Stimulated activated CD8-positive, alpha-beta memory T cell treated with anti-CD3 and anti-CD28 coated beads, Interleukin-15, amount 100 ng/mL, for 4 hours (primary cell): ENCODE data around the gene SNRNP200.
A peak's percentile ranks its signal among the peaks of the same experiment; 100 is the strongest.
"Not testable (repeated sequence)": the region's sequence is repeated elsewhere in the genome, so short reads cannot be mapped to it uniquely, and the experiment has no call there.

Experiments used
- DNase-seq, 2 donors: peaks; one replicate each; pipeline ENCODE4 v3.0.0-alpha.2; 2020; ENCODE audit warnings: low read depth in 2 of 2

Gene SNRNP200

DNA sequence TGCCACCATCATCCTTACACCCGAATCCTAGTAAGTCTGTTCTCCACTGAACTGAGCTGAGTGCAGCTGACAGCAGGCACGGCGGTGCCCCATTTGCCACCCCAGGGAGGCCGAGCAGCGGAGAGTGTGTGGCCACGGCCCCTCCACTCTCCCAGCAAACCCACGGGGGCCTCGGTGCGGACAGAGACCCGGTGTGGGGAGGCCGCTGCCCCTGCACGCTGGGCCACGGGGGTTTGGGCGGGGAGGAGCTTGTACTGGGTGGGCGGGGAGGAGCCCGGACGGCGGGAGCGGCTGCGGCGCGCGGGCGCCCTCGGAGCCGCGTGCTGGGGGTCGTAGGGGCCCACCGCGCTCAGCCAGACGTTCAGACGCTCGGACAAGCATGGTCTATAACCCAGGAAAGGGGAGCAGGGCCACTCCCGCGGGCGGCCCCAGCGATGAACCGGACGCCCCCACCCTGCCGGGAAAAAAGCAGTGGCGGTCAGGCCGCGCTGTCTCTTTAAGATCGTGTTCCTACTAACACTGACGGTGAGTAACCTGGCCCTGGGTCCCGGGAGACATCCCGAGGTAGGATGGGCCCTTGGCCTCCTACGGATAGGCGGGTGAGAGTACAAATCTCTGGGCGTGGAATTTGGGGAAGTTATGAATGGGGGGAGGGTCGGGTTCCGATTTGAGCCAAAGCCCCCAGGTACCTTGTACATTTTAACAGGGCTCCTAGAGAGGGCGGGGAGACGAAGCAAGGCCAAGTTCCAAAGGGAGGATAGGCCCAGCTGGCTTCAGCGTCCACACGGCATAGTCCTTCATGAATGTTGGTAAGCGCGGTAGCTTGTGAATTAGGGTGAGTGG, 19.9 kb upstream of the SNRNP200 start, which contains the start of gene ITPRIPL1:
Gene ITPRIPL1, plus strand, starts transcription at position 277 of the 843 bp plus-strand sequence. Its CDS starts 523 bp downstream, at position 800.
- peak in 1 of 2 donors; percentile 11 for DNase-seq

DNA sequence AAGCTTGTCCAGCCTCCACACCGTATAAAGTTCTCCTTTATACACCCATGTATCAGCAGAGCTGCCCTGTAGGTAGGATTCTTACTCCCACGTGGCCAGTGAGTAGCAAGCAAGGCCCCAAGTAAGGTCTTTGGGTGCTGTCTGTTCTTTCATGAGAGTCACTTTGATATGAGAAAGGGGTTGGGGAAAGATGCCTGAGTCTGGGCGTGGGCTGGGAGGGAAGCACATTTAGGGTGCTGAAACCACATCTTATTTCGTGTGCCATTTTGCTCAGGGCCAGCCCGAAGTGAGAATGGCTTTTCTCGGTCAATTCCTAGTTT, 19.3 kb upstream of the SNRNP200 start:
- no peak for DNase-seq

DNA sequence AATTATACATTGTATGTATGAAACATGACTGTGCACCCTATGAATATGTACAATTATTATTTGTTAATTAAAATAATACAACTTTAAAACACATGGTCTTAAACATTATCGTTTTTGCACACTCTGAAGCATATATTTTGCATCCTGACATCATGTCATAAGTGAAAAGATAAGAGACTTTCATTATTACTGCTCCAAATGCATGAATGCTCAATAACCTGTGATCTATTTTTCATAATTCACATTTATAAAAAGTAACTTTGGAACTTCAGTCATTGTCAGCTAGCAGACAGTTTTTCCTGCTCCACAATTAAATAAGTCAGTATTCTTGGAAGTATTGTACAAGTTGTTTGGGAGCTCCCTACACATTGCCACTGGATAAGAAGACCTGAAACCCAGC, 18.5 kb upstream of the SNRNP200 start:
- no peak for DNase-seq

DNA sequence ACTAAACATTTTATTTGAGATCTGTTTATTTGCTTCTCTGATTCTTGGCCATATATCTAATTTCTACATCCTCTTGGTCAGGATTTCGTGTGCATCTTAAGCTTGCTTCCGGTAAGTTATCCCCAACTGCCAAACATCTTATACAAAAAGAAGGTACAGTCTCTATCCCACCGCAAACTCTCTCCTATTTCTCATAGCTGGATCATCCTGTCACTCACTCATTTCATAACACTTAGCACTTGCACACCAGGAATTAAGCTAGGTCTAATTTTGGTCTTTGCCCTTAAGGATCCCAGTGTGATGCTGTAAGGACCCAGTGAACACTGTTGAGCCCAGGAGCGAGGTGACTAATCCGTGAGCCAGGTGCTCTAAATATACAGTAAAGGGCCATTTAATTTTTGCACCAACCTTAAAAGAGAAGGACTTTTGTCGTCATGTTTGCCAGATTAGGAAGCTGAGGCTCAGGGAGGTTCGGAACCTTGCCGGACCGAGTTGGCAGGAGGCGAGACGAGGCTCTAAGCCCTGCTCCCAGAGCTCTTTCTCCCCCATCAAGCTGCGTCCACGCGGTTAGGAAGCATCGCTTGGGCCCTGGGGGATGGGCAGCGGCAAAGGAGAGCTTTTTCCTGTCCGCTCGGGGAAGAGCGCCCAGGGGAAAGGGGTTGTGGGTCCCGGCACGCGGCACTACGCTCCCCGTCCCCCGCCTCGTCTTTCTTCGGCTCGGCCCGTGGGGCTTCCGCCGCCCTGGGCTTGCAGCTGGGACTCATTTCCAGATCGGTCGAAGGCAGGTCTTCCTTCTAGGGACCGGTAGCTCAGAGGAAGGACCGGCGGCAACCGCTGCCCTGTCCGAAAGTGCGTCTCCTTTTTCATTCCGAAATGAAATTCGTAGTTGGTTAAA, 15.6 kb upstream of the SNRNP200 start:
- DNase-seq = no peak

DNA sequence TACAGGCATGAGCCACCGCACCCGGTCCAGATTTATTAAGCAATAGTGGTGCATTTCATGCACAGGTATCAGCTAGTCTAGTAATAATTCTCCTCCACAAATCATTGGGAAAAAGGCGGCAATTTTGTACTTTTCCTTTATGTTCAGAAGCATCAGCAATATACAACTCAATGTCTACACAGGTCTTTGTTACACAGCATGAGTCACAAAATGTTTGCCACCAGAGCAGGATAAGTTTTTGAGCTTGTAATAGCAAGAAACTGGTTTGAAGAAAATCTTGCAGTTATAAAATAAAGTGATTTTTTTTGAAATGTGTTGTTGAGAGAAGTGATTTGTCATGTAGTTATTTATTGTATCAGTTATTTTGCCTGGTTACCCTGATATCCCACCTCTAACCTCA, 15.0 kb upstream of the SNRNP200 start:
- DNase-seq = no peak

DNA sequence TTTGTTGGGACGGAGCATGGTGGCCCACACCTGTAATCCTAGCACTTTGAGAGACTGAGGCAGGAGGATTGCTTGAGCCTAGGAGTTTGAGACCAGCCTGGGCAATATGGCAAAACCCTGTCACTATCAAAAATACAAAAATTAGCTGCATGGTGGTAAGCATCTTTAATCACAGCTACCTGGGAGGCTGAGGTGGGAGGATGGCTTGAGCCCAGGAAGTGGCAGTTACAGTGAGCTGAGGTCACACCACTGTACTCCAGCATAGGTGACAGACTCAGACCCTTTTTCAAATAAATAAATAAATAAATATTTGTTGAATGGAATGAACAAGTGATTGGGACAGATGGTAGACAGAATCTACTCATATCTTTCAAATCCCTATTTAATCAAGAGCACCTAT, 14.1 kb upstream of the SNRNP200 start:
- DNase-seq = no peak

DNA sequence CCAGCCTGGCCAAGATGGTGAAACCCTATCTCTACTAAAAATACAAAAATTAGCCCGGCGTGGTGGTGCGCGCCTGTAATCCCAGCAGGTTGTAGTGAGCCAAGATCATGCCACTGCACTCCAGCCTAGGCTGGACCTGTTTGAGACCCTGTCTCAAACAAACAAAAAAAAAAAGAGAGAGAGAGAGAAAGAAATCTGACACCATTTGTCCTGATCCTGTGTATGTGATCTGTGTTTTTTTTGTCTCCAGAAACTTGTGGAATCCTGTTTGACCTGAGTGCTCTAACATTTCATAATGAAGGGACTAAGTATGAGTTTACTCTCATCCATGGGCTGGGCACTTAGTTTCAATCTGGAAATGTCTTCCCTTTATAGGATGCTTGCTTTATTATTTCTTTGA, 13.4 kb upstream of the SNRNP200 start:
- DNase-seq = no peak

DNA sequence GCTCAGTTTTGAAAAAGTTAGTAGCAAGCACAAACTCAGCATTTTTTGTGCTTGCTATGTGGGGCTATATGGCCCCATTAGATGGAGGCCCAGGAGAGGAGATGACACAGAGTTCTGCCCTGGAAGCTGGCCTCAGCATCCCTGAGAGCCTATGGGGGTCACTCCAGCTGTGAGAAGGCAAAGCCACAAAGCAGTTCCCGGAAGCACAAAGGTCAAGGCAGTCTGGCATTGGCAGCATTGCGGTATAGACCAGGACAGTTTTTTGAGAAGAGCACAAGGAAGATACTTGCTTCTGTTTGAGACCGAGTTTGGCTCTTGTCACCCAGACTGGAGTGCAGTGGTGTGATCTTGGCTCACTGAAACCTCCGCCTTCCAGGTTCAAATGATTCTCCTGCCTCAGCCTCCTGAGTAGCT, 12.2 kb upstream of the SNRNP200 start:
- no peak for DNase-seq

DNA sequence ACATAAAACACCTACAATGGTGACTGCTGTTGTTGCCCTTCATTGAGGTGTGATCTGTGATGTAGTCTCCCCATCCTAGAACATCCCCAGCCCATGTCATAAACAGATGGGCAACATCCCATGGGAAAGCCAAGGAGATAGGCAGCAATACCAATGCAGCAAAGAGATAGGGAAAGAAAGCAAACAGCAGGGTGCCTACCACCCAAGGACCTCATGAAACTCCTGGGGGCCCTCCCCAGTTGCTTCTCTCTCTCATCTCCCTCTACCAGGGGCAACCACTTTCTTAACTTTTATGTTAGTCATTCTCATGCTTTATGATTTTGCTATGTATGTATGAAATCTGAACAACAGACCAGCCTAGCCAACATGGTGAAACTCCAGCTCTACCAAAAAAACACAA, 11.7 kb upstream of the SNRNP200 start:
- no peak for DNase-seq

DNA sequence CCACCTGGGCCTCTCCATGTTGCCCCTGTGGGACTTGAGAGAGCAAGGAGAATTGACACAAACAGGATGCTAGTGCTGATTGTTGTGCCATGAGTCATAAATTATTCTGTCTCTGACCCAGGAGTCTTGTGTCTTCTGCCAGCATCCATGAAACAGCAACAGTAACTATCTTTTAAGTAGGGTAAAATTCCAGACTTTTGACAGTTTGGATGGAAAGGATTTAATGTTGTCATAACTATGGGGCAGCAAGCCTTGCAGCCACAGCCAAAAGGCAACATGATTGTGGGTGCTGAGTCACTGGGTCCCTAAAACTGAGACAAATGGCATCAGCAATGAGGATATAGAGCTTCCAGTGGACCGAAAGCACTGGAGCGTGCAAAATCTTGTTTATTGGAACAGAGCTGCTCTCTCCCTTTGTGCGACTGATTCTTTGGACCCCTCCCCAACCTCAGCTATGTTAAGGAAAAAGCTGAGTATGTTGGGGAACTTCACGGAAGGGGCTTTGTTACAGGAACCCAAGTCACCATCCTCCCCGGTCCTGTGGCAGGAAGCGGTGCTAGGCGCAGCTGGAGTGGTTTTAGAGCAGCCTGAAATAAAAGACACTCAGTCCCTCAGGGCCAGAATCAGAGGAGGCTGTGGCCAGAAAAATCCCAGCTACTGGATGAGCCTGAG, 10.2 kb upstream of the SNRNP200 start:
- DNase-seq = no peak

DNA sequence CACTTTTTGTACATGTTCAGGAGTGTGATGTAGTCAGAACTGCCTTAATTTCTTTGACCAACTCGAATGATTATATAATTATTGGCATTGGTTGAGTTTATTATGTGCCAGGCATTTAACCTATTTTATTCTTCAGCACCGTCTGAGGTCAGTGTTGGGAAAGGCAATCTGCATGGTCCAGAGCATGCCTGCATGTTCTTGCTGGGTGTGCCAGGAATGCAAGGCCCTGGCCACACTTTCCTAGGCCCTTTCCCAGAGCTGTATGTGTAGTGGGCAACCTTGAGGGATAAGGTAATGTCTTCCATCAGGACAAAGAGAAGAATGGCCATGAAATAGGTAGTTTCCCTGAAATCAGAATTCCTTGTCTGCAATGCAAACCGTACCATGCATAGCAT, 9.7 kb upstream of the SNRNP200 start:
- DNase-seq = no peak

DNA sequence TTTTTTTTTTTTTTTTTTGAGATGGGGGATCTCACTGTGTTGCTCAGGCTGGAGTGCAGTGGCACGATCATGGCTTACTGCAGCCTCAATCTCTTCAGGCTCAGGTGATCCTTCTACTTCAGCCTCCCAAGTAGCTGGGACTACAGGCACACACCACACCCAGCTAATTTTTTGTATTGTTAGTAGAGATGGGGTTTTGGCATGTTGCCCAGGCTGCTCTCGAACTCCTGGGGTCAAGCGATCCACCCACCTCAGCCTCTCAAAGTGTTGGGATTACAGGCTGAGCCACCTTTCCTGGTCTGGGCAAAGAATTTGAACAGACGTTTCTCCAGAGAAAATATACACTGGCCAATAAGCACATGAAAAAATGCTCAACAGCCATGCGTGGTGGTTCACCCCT, 2.9 kb upstream of the SNRNP200 start:
- no peak for DNase-seq

DNA sequence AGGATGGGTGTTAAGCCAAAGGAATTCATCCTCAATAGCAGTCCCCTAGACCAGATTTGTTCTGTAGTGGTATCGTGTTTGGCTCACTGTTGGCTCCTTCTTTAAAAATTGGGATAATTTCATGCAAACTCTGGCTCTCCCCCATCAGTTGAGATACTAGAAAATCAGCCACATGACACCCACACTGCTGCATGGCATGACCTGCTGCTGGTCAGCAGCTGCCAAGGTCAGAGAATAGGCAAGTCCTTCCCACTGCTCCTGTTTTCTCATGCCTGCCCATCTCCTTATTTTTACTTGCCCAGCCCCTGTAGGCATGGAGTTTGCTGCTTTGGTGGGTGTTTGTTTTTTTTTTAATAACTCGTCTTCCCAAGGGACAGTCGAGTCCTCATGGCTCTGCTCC, 1.0 kb upstream of the SNRNP200 start:
- DNase-seq = no peak

DNA sequence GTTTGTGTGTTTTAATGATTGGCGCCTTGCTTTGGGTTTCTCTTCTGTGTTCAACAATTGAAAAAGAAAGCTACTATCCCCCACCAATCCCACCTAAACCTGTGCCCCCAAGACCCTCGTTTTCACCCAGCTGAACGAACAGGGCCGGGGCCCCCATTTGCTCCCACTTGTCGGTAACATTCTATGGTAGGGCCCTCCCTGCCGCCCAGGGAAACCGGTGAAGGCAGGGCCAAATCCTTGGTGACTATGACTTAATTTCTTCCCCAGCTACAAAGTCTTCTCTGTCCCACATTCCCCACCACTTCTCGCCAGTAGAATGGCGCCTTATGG, 598 bp upstream of the SNRNP200 start:
- DNase-seq = no peak

DNA sequence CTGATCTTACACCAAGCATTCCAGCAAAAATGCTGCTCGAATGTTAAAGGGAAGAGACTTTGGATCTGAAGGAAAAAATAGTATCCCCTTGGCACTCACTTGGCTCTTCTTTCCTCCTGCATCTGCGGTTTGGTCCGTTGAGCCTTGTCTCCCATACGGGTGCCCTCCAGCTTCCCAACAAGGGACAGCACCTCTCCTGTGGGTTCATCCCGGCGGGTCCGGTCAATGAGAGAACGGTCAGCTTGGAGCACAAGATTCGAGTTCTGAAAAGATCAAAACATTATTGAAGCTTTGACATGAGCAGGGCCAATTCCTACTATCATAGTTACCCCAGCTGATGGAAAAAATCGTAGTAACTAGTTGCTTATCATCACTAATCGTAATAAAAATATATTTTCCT, 740 bp downstream of the SNRNP200 start:
- no peak for DNase-seq

DNA sequence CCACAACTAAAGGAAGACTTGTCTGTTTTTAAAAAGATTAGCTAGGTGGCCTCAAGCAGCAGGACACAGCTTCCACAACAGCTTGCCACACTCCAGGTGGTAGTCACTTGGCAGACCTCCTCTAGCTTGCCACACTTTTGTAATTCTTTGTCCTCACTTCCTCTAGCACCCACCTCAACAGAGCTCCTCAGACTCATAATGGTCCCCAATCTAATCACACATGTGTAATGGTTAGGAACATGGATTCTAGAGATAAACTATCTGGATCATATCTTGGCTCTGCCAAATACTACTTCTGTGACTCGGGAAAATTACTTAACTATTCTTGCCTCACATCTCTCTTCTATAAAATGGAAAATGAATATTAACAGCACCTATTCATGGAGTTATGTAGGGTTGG, 3.5 kb downstream of the SNRNP200 start:
- no peak for DNase-seq

DNA sequence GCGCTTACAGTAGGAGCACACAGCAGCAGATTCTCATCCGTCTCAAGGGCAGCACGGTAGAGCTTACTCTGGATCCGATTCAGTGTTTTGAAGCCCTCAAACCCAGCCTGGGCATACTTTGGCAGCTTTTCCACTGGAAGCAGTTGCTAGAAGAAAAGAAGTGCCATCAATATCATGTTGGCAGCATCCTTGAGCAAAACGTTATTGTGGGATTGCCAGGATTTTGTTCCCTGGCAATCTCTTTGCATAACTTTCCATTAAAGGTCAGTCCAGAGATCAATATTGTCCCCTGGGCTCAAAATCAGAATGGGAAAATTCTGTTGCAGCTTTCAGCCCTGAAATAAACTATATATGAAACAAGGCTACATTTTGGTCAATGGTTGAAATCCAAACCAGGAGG, 8.4 kb downstream of the SNRNP200 start:
- no peak for DNase-seq

DNA sequence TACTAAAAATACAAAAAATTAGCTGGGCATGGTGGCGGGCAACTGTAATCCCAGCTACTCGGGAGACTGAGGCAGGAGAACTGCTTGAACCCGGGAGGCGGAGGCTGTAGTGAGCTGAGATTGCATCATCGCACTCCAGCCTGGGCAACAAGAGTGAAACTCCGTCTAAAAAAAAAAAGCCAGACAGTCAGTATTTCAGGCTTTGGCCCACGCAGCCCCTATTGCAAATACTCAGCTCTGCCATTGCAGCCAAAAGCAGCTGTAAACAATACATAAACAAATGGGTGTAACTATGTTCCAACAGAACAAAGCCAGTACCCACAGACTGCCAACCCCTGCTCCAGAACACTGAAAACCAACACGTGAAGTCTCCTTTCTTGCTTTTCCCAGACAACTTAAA, 11.1 kb downstream of the SNRNP200 start:
- not testable (repeated sequence) for DNase-seq

DNA sequence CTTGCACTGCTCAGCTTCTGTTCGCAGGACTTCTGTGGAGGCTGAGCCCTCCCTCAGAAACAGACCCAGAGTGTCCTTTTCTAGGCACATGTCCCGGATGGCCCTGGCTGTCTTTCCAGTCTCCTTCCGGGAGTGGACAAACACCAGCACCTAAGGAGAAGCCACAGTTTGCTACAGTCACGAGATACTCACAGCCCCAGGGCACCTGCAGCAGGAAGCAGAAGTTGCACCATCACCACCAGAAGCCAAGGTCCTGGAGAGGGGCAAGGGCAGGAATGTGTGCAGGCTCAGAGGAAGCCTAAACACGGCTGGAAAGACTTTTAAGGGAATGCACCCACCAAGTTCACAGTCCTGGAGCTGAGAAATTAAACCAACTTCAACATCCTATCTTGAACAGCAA, 13.6 kb downstream of the SNRNP200 start:
- DNase-seq = no peak

DNA sequence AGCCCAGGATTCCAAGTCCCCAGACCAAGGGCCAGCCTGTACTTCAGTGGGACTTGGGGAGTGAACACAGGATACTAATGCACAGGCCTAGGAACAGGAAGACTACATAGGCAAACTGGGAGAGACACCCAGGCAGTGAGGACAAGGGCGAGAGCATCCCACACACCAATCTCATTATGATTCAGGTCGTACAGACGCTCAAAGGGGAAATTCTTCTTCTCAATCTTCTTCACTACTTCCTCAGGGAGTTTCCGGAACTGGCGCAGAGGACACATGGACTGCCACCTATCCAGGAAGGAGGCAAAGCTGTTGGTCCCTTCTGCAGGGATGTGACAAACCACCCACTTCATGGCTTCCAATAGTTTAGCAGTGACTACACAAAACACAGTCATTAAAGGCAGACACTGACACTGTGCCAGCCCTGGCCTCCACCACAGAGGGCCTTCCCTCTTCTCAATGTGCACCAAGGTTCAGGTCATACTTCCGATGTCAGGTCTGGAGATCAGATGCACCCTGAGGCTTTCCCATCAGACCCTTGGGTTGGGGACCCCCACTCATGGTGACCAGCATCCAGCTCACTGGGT, 18.0 kb downstream of the SNRNP200 start:
- DNase-seq = no peak

DNA sequence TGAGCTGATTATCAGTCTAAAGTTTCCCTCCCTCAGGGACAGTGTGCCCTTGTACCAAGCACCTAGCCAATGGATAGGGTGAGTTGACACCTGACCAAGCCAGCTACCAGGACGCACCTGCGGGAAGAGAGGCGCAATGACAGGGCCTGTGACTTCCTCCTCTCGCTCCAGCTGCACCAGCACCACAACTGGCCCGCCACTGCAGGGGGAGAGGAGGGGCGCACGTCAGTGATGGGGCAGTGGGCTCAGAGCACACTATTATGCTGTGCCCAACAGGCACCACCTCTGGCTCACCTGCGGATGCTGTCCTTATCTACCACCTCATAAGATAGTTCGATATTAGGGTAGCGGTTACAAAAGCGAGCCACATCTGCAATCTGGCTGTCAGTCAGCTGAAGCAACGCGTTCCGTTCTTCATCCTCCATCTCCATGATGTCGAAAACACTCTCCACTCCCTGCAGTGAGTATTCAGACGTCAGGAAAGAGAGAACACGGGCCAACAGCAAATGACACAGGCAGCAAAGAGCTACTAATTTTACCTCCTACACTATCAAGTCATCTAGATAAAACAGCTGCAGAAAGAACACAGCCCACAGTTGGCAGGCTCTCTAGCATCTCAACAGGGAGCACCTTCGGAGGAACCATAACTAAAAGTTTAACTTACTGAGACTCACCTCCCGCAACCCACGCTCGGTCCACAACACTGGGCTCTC, 28.4 kb downstream of the SNRNP200 start:
- DNase-seq = no peak
